Neural cell (in vitro differentiated cells): ENCODE measurements around the gene CAMK2G.

Source experiments
- CTCF ChIP-seq: fragments of 450-650 bp; IDR thresholded peaks from 2 replicates; pipeline ENCODE4 v1.5.1; 2014; ENCODE audit warnings: antibody characterized with exemption, mild to moderate bottlenecking, moderate library complexity; ENCODE audit not compliant: poor library complexity, severe bottlenecking
- SMC3 ChIP-seq: fragments of 450-650 bp; conservative IDR thresholded peaks from 2 replicates; pipeline ENCODE4 v1.6.1; 2014; ENCODE audit warnings: antibody characterized with exemption, mild to moderate bottlenecking, moderate library complexity; ENCODE audit not compliant: poor library complexity

DNA sequence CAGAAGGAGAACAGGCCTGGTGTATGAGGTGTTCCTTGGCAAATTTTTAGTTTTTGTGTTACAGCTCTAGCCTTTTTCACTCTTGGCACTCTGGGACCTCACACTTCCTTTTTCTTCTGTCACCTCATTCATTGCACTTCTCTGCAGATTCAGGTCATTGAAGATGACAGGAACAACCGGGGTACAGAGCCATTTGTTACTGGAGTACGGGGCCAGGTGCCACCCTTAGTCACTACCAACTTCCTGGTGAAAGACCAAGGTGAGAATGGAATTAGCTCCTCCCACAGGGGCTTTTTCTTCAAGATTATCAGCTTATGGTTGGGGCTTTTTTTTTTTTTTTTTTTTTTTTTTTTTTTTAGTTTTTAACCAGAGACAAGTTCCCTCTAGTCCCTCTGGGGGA lies 111.0 kb downstream of the CAMK2G start:
- TF ChIP-seq CTCF (no peak), SMC3 (no peak)
